HTERT RPE-1 (cell line): ENCODE measurements around the gene TRMT6.

Experiments
- in situ Hi-C: fragments of 300-500 bp; cut with MboI; formaldehyde crosslinking; loops from 4 replicates; pipeline ENCODE4 v1.14.3; 2020; ENCODE audit warnings: low sequenced_read_pairs

TRMT6 gene

GRCh38 chr20:5950271-5951031, at the start of gene TRMT6, which contains the start of gene MCM8:
TSS of gene TRMT6 (minus strand) at chr20:5950533. CDS start at chr20:5950405, 128 bp downstream.
TSS of gene MCM8 (plus strand) at chr20:5950652. CDS start at chr20:5952016, 1,364 bp downstream.
- in situ Hi-C loops, result no loop called here

- in situ Hi-C loops, result no loop called here
These were observed 49.5 kb upstream of the TRMT6 start for GRCh38 chr20:5999783-6000182.

- in situ Hi-C loops, result no loop called here
These were observed 46.4 kb upstream of the TRMT6 start for GRCh38 chr20:5996765-5997164.

- in situ Hi-C loops, result no loop called here
These were observed 41.5 kb upstream of the TRMT6 start for GRCh38 chr20:5991623-5992441.

- in situ Hi-C loops, result no loop called here
These were observed 40.6 kb upstream of the TRMT6 start for GRCh38 chr20:5990946-5991345.

GRCh38 chr20:5989539-5989938, 39.2 kb upstream of the TRMT6 start:
- in situ Hi-C loops, result no loop called here

GRCh38 chr20:5987383-5987782, 37.0 kb upstream of the TRMT6 start:
- in situ Hi-C loops, result no loop called here

- in situ Hi-C loops, result no loop called here
These were observed 30.6 kb upstream of the TRMT6 start for GRCh38 chr20:5980720-5981538.

- in situ Hi-C loops, result no loop called here
These were observed 29.5 kb upstream of the TRMT6 start for GRCh38 chr20:5979801-5980200.

GRCh38 chr20:5977975-5978374, 27.6 kb upstream of the TRMT6 start:
- in situ Hi-C loops, result no loop called here

GRCh38 chr20:5977223-5977622, 26.9 kb upstream of the TRMT6 start:
- in situ Hi-C loops, result no loop called here

- in situ Hi-C loops, result no loop called here
These were observed 25.4 kb upstream of the TRMT6 start for GRCh38 chr20:5975778-5976177.

GRCh38 chr20:5974531-5974930, 24.2 kb upstream of the TRMT6 start:
- in situ Hi-C loops, result no loop called here

GRCh38 chr20:5973971-5974370, 23.6 kb upstream of the TRMT6 start:
- in situ Hi-C loops, result no loop called here

- in situ Hi-C loops, result no loop called here
These were observed 22.8 kb upstream of the TRMT6 start for GRCh38 chr20:5973172-5973571.

GRCh38 chr20:5971203-5971602, 20.9 kb upstream of the TRMT6 start:
- in situ Hi-C loops, result no loop called here

GRCh38 chr20:5970381-5970780, 20.0 kb upstream of the TRMT6 start:
- in situ Hi-C loops, result no loop called here

GRCh38 chr20:5969940-5970339, 19.6 kb upstream of the TRMT6 start:
- in situ Hi-C loops, result no loop called here

GRCh38 chr20:5969348-5969935, 19.1 kb upstream of the TRMT6 start:
- in situ Hi-C loops, result no loop called here

GRCh38 chr20:5968462-5968861, 18.1 kb upstream of the TRMT6 start:
- in situ Hi-C loops, result no loop called here

- in situ Hi-C loops, result no loop called here
These were observed 17.1 kb upstream of the TRMT6 start for GRCh38 chr20:5967469-5967868.
